ENCODE measurements around the gene CHTF18.
"Not testable (repeated sequence)": the region's sequence is repeated elsewhere in the genome, so short reads cannot be mapped to it uniquely, and the experiment has no call there.

CHTF18 gene

GRCh38 chr16:788399-789126, at the start of gene CHTF18:
Gene CHTF18 (plus strand): TSS chr16:788620. CDS start chr16:788685, 65 bp downstream.
- peak; percentile 96 for DNase-seq

GRCh38 chr16:739560-740458, 48.6 kb upstream of the CHTF18 start:
- no peak for DNase-seq

GRCh38 chr16:740459-740763, 48.0 kb upstream of the CHTF18 start:
- DNase-seq, result no peak

- DNase-seq, result peak; percentile 93
Measured at GRCh38 chr16:740764-741505, 47.5 kb upstream of the CHTF18 start, which contains the start of gene CIAO3. Gene CIAO3 (minus strand): TSS chr16:740997. CDS start chr16:740985, 12 bp downstream.

GRCh38 chr16:741986-742629, 46.3 kb upstream of the CHTF18 start:
- DNase-seq, result no peak

GRCh38 chr16:742894-743293, 45.5 kb upstream of the CHTF18 start:
- not testable (repeated sequence) for DNase-seq

GRCh38 chr16:743794-744500, 44.5 kb upstream of the CHTF18 start:
- no peak for DNase-seq

GRCh38 chr16:745739-746138, 42.7 kb upstream of the CHTF18 start:
- DNase-seq, result no peak

GRCh38 chr16:746637-747036, 41.8 kb upstream of the CHTF18 start:
- no peak for DNase-seq

GRCh38 chr16:747978-748746, 40.3 kb upstream of the CHTF18 start:
- DNase-seq, result no peak

GRCh38 chr16:749010-749409, 39.4 kb upstream of the CHTF18 start:
- DNase-seq, result no peak

- DNase-seq, result no peak
Measured at GRCh38 chr16:750485-750884, 37.9 kb upstream of the CHTF18 start.

GRCh38 chr16:751152-752006, 37.0 kb upstream of the CHTF18 start:
- DNase-seq, result no peak

GRCh38 chr16:752007-752312, 36.5 kb upstream of the CHTF18 start:
- no peak for DNase-seq

GRCh38 chr16:754121-754607, 34.3 kb upstream of the CHTF18 start:
- DNase-seq, result not testable (repeated sequence)

GRCh38 chr16:754656-755055, 33.8 kb upstream of the CHTF18 start:
- DNase-seq, result peak; percentile 15

GRCh38 chr16:756428-756827, 32.0 kb upstream of the CHTF18 start:
- no peak for DNase-seq

- DNase-seq, result no peak
Measured at GRCh38 chr16:759110-759910, 29.1 kb upstream of the CHTF18 start.

GRCh38 chr16:760065-760464, 28.4 kb upstream of the CHTF18 start:
- DNase-seq, result no peak
